Measurements from ENCODE around the gene MAP1B. TPM values are rescaled to one million over a fixed set of nuclear protein-coding genes. Genes with fewer than 3 reads are reported as not detected.

Gene MAP1B
- total RNA-seq, 1 donor: 74.3 TPM

- no peak for TF ChIP-seq CTCF (IDR thresholded peaks at IDR 0.05; ENCODE audit: insufficient read depth, low read depth, low read length)
- no peak overlapping the region for H3K4me3 ChIP-seq (ENCODE audit: low read depth, low read length)
- DNase-seq (ENCODE audit: low read depth): no peak
Observed at GRCh38 chr5:72134226-72134899, 27.1 kb downstream of the MAP1B start.

- peak; percentile 41 for DNase-seq (ENCODE audit: low read depth)
- TF ChIP-seq CTCF (IDR thresholded peaks at IDR 0.05; ENCODE audit: insufficient read depth, low read depth, low read length): peak; percentile 53
- H3K4me3 ChIP-seq (ENCODE audit: low read depth, low read length): no peak overlapping the region
Observed at GRCh38 chr5:72137826-72138409, 30.6 kb downstream of the MAP1B start.

GRCh38 chr5:72138943-72139521 is 31.8 kb downstream of the MAP1B start:
- H3K4me3 ChIP-seq (ENCODE audit: low read depth, low read length): no peak overlapping the region
- TF ChIP-seq CTCF (IDR thresholded peaks at IDR 0.05; ENCODE audit: insufficient read depth, low read depth, low read length): no peak
- DNase-seq (ENCODE audit: low read depth): peak; percentile 68

- DNase-seq (ENCODE audit: low read depth): no peak
- no peak for TF ChIP-seq CTCF (IDR thresholded peaks at IDR 0.05; ENCODE audit: insufficient read depth, low read depth, low read length)
- H3K4me3 ChIP-seq (ENCODE audit: low read depth, low read length): no peak overlapping the region
Observed at GRCh38 chr5:72140711-72141110, 33.4 kb downstream of the MAP1B start.

GRCh38 chr5:72141440-72142355 is 34.4 kb downstream of the MAP1B start:
- H3K4me3 ChIP-seq (ENCODE audit: low read depth, low read length): no peak overlapping the region
- TF ChIP-seq CTCF (IDR thresholded peaks at IDR 0.05; ENCODE audit: insufficient read depth, low read depth, low read length): no peak
- DNase-seq (ENCODE audit: low read depth): peak; percentile 84

- H3K4me3 ChIP-seq (ENCODE audit: low read depth, low read length): no peak overlapping the region
- TF ChIP-seq CTCF (IDR thresholded peaks at IDR 0.05; ENCODE audit: insufficient read depth, low read depth, low read length): no peak
- no peak for DNase-seq (ENCODE audit: low read depth)
Observed at GRCh38 chr5:72144762-72145161, 37.5 kb downstream of the MAP1B start.
